Measurements from ENCODE around the gene SART1.

SART1 gene
- total RNA-seq = 111 reads per million, percentile 84 among the genes with 10 or more reads in this experiment

DNA sequence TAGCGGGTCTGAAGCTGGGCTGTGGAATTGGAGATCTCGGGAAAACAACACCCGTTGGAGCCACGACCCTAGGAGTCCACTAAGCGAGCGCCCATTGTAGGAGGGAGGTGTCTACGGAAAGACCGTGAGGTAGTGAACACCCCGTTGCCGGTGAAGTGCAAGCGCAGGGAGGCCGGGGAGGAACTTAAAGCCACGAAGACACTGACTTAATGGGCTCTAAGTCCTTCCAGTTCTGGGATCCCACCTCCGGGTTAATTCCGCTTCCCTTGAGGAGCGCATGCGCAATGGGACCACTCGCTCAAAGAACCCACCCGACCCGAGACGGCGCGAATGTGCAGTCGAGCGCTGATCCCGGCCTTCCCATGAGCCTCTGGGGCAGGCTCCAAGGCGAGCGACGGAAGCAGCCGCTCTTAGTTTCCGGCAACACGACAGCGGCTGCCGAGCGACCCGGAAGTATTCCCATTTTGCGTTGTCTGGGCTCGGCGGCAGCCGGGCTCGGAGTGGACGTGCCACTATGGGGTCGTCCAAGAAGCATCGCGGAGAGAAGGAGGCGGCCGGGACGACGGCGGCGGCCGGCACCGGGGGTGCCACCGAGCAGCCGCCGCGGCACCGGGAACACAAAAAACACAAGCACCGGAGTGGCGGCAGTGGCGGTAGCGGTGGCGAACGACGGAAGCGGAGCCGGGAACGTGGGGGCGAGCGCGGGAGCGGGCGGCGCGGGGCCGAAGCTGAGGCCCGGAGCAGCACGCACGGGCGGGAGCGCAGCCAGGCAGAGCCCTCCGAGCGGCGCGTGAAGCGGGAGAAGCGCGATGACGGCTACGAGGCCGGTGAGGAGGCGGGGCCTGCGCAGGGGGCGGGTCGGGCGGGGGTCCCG is at the start of gene SART1:
TSS of gene SART1 (plus strand) at position 468 of the 874 bp plus-strand sequence. CDS start at position 515, 47 bp downstream.
- peak; percentile 95 for DNase-seq

DNA sequence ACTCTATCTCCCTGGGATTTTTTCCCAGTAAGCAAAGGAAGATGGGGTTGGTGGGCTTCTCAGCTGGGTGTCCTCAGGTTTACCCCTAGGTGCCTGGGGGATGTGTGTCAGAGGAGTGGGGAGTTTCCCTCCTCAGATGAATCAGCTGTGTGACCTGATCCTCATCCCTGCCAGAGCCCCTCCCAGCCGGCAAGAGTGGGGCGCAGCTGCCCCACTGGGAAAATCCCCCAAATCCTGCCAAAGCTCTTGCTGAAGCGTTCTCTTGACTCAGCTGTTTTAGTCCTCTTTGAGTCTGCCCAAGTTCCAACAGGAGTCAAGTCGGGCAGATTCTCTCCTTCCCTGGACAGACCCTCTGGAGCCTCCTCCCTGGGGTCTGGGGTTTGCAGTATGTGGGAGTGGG is 48.7 kb upstream of the SART1 start:
- no peak for DNase-seq

- no peak for DNase-seq
Observed at GRCh38 chr11:65915101-65915820, 46.3 kb upstream of the SART1 start.

DNA sequence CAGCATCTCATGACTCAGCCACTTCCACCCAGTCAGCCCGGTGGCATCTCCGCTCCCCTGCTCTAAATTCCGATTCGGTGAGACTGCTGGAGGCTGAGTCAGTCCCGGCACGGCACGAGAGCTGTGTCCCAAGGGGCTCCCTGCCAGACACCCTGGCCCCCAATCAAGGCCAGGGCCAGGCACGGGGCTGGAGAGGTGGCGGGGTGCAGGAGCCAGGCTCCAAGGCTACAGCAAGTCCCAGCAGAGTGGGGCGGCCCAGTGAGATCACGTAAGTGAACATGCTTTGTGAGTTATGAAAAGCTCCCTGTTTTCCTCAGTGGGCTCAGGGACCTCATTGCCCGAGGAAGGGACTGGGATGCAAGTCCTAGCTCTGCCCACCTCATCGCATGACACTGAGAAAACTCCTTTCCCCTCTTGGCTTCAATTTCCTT is 45.7 kb upstream of the SART1 start:
- DNase-seq = no peak

- DNase-seq = no peak
Observed at GRCh38 chr11:65916391-65916790, 45.1 kb upstream of the SART1 start.

DNA sequence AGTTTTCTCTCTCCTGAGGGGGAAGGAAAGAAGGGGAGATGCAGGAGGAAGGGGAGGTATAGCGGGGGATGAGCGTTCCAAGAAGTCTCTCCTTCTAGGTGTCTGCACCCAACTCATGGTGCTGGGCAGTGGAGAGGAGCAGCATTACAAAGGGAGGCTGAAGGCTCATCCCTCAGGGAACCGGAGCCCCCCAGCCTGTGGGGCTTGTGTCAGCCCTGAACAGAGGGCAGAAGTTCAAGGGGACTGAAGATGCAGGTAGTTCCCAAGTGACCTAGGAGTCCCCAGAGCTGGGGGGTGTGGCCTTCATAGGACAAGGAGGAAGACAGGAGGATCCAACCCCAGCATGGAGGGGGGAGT is 44.5 kb upstream of the SART1 start:
- no peak for DNase-seq

DNA sequence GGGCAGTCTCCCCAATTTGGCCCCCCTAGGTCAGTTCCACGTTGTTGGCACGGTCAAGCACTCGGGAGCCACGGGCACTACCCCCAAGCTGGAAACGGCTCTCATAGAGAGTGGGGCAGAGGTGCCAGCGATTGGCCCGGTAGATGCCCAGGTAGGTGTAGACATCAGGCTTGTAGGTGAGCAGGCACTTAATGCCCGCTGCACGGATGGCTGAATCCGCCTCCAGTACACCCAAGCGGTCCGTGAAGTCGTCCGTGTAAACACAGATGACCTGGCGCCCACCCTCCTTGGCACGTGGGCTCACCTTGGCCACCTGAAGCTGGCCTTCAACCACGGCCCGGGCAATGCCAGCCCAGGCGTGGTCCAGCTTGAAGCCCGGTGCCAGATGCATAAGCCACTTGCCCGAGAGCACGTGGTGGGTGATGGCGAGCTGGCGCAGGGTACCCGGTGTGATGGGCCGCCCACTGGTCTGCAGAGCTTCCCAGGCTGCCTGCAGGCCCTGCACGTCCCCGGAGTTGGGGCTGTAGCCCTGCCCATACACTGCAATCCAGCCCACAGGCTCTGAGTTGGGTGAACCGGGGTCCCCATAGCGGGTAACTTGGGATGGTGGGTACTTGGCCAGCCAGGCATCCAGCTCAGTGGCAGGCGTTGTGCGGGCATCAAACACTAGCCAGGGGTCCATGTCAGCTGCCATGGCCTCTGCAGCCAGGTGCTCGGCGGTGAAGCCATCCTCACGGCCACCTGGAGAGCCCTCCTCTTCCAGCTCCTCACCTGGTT is 43.9 kb upstream of the SART1 start:
- no peak for DNase-seq

GRCh38 chr11:65918211-65919140 is 43.1 kb upstream of the SART1 start, which contains the start of gene C11orf68:
Gene C11orf68 (minus strand): TSS chr11:65919062. CDS start chr11:65919031, 31 bp downstream.
- DNase-seq = no peak

- peak; percentile 98 for DNase-seq
Observed at GRCh38 chr11:65919141-65919572, 42.4 kb upstream of the SART1 start, which contains the start of gene DRAP1. Gene DRAP1 (plus strand): TSS chr11:65919426. CDS start chr11:65919502, 76 bp downstream.

DNA sequence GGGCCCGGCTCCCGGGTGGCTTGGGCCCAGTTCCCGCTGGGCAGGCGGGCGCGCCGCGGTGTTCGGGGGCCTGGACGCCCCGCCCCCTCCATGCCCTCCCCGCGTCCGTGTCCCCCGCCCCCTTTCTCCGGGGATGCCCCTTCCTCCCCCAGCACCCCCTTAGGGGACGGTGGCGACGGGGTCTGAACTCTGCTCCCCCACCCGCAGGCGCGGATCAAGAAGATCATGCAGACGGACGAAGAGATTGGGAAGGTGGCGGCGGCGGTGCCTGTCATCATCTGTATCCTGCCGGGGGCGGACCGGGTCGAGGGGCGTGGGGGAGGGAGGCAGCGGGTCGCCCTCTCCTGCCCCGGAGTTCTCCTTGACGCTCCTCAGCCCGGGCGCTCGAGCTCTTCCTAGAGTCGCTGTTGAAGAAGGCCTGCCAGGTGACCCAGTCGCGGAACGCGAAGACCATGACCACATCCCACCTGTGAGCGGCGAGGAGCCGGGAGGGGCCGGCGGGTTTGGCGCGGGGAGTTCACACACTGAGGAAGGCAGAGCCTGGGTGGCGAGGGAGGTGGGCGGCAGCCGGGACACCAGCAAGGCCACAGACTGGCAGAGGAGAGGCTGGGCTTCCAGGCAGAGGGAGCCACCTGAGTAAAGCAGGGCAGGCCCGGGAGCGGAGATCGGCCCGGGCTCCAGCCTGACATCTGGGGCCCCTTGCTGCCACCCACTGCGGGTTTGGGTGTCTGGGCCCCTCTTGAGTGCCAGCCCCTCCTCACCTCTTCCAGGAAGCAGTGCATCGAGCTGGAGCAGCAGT is 41.8 kb upstream of the SART1 start:
- DNase-seq = peak; percentile 54

GRCh38 chr11:65920372-65920802 is 41.1 kb upstream of the SART1 start:
- DNase-seq = no peak

DNA sequence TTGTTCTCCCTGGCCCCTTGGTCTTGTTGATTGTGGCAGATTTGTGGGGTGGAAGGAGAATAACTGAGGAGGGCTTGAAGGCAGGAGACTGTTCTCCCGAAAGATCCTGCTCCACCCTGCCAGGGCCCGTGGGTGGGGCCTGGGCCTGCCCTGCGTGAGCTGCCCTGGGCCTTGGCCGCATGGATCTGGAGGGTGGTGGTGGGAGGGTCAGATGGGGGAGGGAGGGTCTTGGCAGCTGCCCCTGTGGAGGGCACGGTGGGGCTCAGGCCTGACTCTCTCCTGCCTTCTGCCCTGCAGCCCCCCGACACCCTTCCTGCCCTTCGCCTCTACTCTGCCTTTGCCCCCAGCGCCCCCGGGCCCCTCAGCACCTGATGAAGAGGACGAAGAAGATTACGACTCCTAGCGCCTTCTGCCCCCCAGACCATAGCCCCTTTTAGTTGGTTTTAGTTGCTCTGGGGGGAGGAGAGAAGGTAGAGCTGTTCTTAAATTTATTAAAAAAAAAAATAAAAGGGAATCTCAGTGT is 40.4 kb upstream of the SART1 start:
- DNase-seq = no peak

- DNase-seq = no peak
Observed at GRCh38 chr11:65921876-65922275, 39.7 kb upstream of the SART1 start.

DNA sequence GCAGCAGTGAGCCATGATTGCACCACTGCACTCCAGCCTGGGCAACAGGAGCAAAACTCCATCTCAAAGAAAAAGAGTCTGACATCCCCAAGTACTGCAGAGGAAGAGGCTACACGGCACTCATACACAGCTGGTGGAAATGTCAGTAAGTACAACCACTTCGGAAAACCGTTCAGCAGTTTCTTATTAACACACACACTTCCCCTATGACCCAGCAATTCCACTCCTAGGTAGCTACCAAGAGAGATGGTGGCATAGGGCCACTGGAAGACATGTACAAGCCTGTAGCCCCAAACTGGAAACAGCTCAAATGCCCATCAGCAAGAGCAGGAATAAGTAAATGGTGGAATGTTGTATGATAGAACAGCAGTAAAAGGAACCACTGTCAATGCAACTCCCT is 39.0 kb upstream of the SART1 start:
- DNase-seq = no peak

GRCh38 chr11:65925397-65925796 is 36.1 kb upstream of the SART1 start:
- DNase-seq = no peak

GRCh38 chr11:65927904-65928397 is 33.6 kb upstream of the SART1 start:
- peak; percentile 64 for DNase-seq

DNA sequence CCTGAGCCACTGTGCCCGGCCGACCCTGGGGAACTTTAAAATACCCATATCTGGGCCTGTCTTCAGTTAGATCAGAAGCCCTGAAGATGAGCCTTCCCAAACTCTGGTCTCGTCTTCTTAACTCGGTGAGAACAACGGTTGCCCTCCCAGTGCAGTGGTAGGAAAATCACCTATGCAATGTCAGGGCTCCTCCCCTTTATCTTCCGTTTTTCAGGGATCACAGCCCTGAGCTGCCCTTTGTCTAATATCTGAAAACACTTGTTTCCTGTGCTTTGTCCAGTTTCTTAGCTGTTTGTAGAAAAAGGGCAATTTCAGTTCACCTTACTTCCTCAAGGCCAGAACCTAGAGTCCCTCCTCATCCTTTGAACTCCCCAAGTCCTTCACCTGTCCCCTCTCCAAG is 32.9 kb upstream of the SART1 start:
- no peak for DNase-seq

DNA sequence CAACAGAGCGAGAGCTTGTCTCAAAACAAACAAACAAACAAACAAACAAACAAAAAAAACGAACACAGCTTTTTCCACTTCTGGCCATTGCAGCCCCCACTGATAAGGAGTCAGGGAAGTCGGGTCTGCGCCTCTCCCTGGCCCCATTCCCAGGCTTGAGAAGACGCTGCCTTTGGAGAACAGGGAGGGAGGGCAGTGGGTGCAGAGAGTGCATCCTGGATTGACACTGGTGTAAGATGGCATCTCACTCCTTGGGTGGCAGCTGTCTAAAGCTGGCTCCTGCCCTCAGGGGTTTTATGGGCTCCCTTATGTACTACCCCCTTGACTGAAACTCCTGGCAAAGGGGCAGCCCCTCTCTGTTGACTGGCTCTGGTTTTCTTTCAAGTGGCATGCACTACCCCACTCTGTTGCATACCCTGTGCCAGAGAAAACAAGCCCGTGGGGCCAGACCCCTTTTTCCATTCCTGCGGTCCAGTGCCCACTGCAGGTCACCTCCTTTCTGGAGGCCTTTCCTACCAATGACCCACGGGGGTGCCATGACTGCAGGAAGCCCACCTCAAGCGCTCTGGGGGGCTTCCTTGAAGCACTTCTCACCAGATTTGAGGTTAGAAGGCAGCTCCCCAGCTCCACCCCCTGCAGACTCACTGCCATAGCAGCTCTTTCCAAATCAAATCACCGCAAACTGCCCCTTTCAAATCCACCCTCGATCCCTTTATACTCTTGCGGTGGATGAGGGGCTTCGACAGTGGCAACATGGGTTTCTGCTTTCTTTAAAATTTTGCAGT is 29.6 kb upstream of the SART1 start:
- no peak for DNase-seq

- no peak for DNase-seq
Observed at GRCh38 chr11:65932558-65932919, 29.0 kb upstream of the SART1 start.

DNA sequence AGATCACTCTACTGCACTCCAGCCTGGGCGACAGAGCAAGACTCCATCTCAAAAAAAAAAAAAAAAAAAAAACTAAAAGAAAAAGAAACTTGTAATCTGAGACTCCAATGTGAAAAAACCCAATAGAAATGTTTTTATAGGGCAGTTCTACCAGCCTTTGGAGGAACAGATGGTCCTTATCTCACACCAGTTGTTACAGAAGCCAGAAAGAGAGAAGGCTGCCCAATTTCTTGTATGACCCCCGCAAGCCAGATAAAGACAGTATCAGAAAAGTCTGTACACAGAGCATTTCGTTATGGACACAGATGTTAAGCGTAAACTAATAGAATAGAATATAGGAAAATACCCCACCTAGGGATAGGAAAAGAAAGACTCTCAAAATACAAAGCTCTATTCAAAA is 27.5 kb upstream of the SART1 start:
- no peak for DNase-seq

All from effector CD4-positive, alpha-beta T cell (primary cell).